ENCODE results near the gene ATP5F1E.
"Not testable (repeated sequence)": the region's sequence is repeated elsewhere in the genome, so short reads cannot be mapped to it uniquely, and the experiment has no call there.

The ATP5F1E gene

GRCh38 chr20:59050437-59050836 is 18.3 kb upstream of the ATP5F1E start:
- H3K36me3 Mint-ChIP-seq (ENCODE audit: low read depth), result no peaks in the 10 kb centered on the region
- peaks cover 22% of the 10 kb centered on the region for H3K27me3 Mint-ChIP-seq
- H3K4me1 Mint-ChIP-seq (ENCODE audit: low read depth), result peaks cover 22% of the 10 kb centered on the region
- no peak overlapping the region for H3K4me3 Mint-ChIP-seq
- no peaks in the 10 kb centered on the region for H3K9me3 Mint-ChIP-seq
- H3K27ac Mint-ChIP-seq, result no peak overlapping the region

- H3K4me3 Mint-ChIP-seq, result no peak overlapping the region
- H3K27me3 Mint-ChIP-seq, result peaks cover 22% of the 10 kb centered on the region
- H3K36me3 Mint-ChIP-seq (ENCODE audit: low read depth), result no peaks in the 10 kb centered on the region
- peaks cover 34% of the 10 kb centered on the region for H3K4me1 Mint-ChIP-seq (ENCODE audit: low read depth)
- no peaks in the 10 kb centered on the region for H3K9me3 Mint-ChIP-seq
- H3K27ac Mint-ChIP-seq, result no peak overlapping the region
These were observed 16.5 kb upstream of the ATP5F1E start for GRCh38 chr20:59048681-59049030.

- no peak overlapping the region for H3K4me3 Mint-ChIP-seq
- H3K9me3 Mint-ChIP-seq, result no peaks in the 10 kb centered on the region
- H3K27me3 Mint-ChIP-seq, result peaks cover 17% of the 10 kb centered on the region
- H3K4me1 Mint-ChIP-seq (ENCODE audit: low read depth), result peaks cover 40% of the 10 kb centered on the region
- no peaks in the 10 kb centered on the region for H3K36me3 Mint-ChIP-seq (ENCODE audit: low read depth)
- peak overlapping the region; percentile 64 for H3K27ac Mint-ChIP-seq
These were observed 16.0 kb upstream of the ATP5F1E start for GRCh38 chr20:59047938-59048680.

GRCh38 chr20:59046862-59047261 is 14.7 kb upstream of the ATP5F1E start:
- no peaks in the 10 kb centered on the region for H3K36me3 Mint-ChIP-seq (ENCODE audit: low read depth)
- H3K4me1 Mint-ChIP-seq (ENCODE audit: low read depth), result peaks cover 42% of the 10 kb centered on the region
- peak overlapping the region; percentile 47 for H3K27ac Mint-ChIP-seq
- peaks cover 12% of the 10 kb centered on the region for H3K27me3 Mint-ChIP-seq
- H3K9me3 Mint-ChIP-seq, result no peaks in the 10 kb centered on the region
- no peak overlapping the region for H3K4me3 Mint-ChIP-seq

- no peak overlapping the region for H3K4me3 Mint-ChIP-seq
- peaks cover 3% of the 10 kb centered on the region for H3K27me3 Mint-ChIP-seq
- H3K27ac Mint-ChIP-seq, result no peak overlapping the region
- peaks cover 62% of the 10 kb centered on the region for H3K4me1 Mint-ChIP-seq (ENCODE audit: low read depth)
- no peaks in the 10 kb centered on the region for H3K9me3 Mint-ChIP-seq
- H3K36me3 Mint-ChIP-seq (ENCODE audit: low read depth), result peaks cover 16% of the 10 kb centered on the region
These were observed 12.7 kb upstream of the ATP5F1E start for GRCh38 chr20:59044796-59045195.

GRCh38 chr20:59044295-59044694 is 12.2 kb upstream of the ATP5F1E start:
- H3K4me3 Mint-ChIP-seq, result no peak overlapping the region
- H3K9me3 Mint-ChIP-seq, result no peaks in the 10 kb centered on the region
- H3K27ac Mint-ChIP-seq, result peak overlapping the region; percentile 69
- H3K36me3 Mint-ChIP-seq (ENCODE audit: low read depth), result peaks cover 21% of the 10 kb centered on the region
- H3K4me1 Mint-ChIP-seq (ENCODE audit: low read depth), result peaks cover 67% of the 10 kb centered on the region
- H3K27me3 Mint-ChIP-seq, result peaks cover 1% of the 10 kb centered on the region

- Mint-ChIP-seq H3K36me3 (ENCODE audit: low read depth) (peaks cover 26% of the 10 kb centered on the region), H3K9me3 (no peaks in the 10 kb centered on the region), H3K4me3 (peak overlapping the region; percentile 75), H3K27me3 (no peaks in the 10 kb centered on the region), H3K27ac (peak overlapping the region; percentile 69), H3K4me1 (ENCODE audit: low read depth) (peaks cover 72% of the 10 kb centered on the region)
These were observed 11.6 kb upstream of the ATP5F1E start for GRCh38 chr20:59043698-59044097.

GRCh38 chr20:59042796-59043631 is 10.9 kb upstream of the ATP5F1E start:
- no peaks in the 10 kb centered on the region for H3K27me3 Mint-ChIP-seq
- H3K4me1 Mint-ChIP-seq (ENCODE audit: low read depth), result peaks cover 71% of the 10 kb centered on the region

GRCh38 chr20:59042151-59042795 is 10.1 kb upstream of the ATP5F1E start, which contains the start of gene PRELID3B:
PRELID3B (minus strand) TSS chr20:59042786; CDS start chr20:59042730, 56 bp downstream.
- Mint-ChIP-seq H3K27ac (peak within 1 kb of the TSS; percentile 94), H3K27me3 (no peaks in the 10 kb centered on the region), H3K36me3 (ENCODE audit: low read depth) (peaks cover 40% of the 10 kb centered on the region), H3K9me3 (no peaks in the 10 kb centered on the region), H3K4me1 (ENCODE audit: low read depth) (peaks cover 72% of the 10 kb centered on the region), H3K4me3 (peak within 1 kb of the TSS; percentile 95)

More at GRCh38 chr20:59042796-59043631, 10.9 kb upstream of the ATP5F1E start:
- Mint-ChIP-seq H3K4me3 (peak overlapping the region; percentile 95), H3K36me3 (ENCODE audit: low read depth) (peaks cover 33% of the 10 kb centered on the region), H3K9me3 (no peaks in the 10 kb centered on the region), H3K27ac (peak overlapping the region; percentile 94)

GRCh38 chr20:59041487-59041886 is 9.4 kb upstream of the ATP5F1E start:
- Mint-ChIP-seq H3K4me1 (ENCODE audit: low read depth) (peaks cover 74% of the 10 kb centered on the region), H3K27ac (peak overlapping the region; percentile 85), H3K4me3 (peak overlapping the region; percentile 95), H3K36me3 (ENCODE audit: low read depth) (peaks cover 48% of the 10 kb centered on the region)
- not testable (repeated sequence) for H3K9me3 Mint-ChIP-seq, H3K27me3 Mint-ChIP-seq

GRCh38 chr20:59040667-59041066 is 8.5 kb upstream of the ATP5F1E start:
- Mint-ChIP-seq H3K4me3 (peak overlapping the region; percentile 95), H3K9me3 (no peaks in the 10 kb centered on the region), H3K27me3 (no peaks in the 10 kb centered on the region), H3K36me3 (ENCODE audit: low read depth) (peaks cover 57% of the 10 kb centered on the region), H3K4me1 (ENCODE audit: low read depth) (peaks cover 77% of the 10 kb centered on the region), H3K27ac (peak overlapping the region; percentile 85)

- Mint-ChIP-seq H3K27ac (peak overlapping the region; percentile 83), H3K9me3 (no peaks in the 10 kb centered on the region), H3K36me3 (ENCODE audit: low read depth) (peaks cover 71% of the 10 kb centered on the region)
These were observed 7.1 kb upstream of the ATP5F1E start for GRCh38 chr20:59039233-59039632.

GRCh38 chr20:59037386-59037785 is 5.3 kb upstream of the ATP5F1E start:
- no peaks in the 10 kb centered on the region for H3K9me3 Mint-ChIP-seq
- H3K27me3 Mint-ChIP-seq, result no peaks in the 10 kb centered on the region
- H3K36me3 Mint-ChIP-seq (ENCODE audit: low read depth), result peaks cover 84% of the 10 kb centered on the region
- H3K27ac Mint-ChIP-seq, result no peak overlapping the region
- H3K4me1 Mint-ChIP-seq (ENCODE audit: low read depth), result peaks cover 76% of the 10 kb centered on the region
- H3K4me3 Mint-ChIP-seq, result no peak overlapping the region

More at GRCh38 chr20:59039233-59039632, 7.1 kb upstream of the ATP5F1E start:
- Mint-ChIP-seq H3K27me3 (no peaks in the 10 kb centered on the region), H3K4me1 (ENCODE audit: low read depth) (peaks cover 74% of the 10 kb centered on the region), H3K4me3 (peak overlapping the region; percentile 95)

- H3K9me3 Mint-ChIP-seq, result no peaks in the 10 kb centered on the region
These were observed 3.2 kb upstream of the ATP5F1E start for GRCh38 chr20:59035381-59035780.

More at GRCh38 chr20:59035381-59035780, 3.2 kb upstream of the ATP5F1E start:
- H3K4me3 Mint-ChIP-seq, result no peak overlapping the region
- H3K4me1 Mint-ChIP-seq (ENCODE audit: low read depth), result peaks cover 73% of the 10 kb centered on the region
- peaks cover 85% of the 10 kb centered on the region for H3K36me3 Mint-ChIP-seq (ENCODE audit: low read depth)
- peak overlapping the region; percentile 9 for H3K27ac Mint-ChIP-seq
- no peaks in the 10 kb centered on the region for H3K27me3 Mint-ChIP-seq

All from stimulated activated naive CD8-positive, alpha-beta T cell treated with anti-CD3 and anti-CD28 coated beads, Interleukin-15, Interleukin-2, amounts not matched to agents 100 ng/mL and 50 ng/mL, for 24 hours (primary cell).